GM21723 (cell line): ENCODE results near the gene IGF2.

Source experiments
- ATAC-seq: cut with Tn5 transposase; IDR thresholded peaks from one replicate; pipeline ENCODE4 v1.9.1; 2021; ENCODE audit warnings: mild to moderate bottlenecking, moderate library complexity; ENCODE audit not compliant: unreplicated experiment

IGF2 gene

GRCh38 chr11:2105511-2105910 lies 33.7 kb downstream of the IGF2 start:
- ATAC-seq = no peak

GRCh38 chr11:2104524-2105440 lies 34.4 kb downstream of the IGF2 start:
- no peak for ATAC-seq

GRCh38 chr11:2103668-2104523 lies 35.3 kb downstream of the IGF2 start:
- no peak for ATAC-seq

- no peak for ATAC-seq
Observed at GRCh38 chr11:2102883-2103213, 36.3 kb downstream of the IGF2 start.

- ATAC-seq = no peak
Observed at GRCh38 chr11:2102132-2102882, 36.9 kb downstream of the IGF2 start.

- ATAC-seq = no peak
Observed at GRCh38 chr11:2101171-2101675, 38.0 kb downstream of the IGF2 start.

- ATAC-seq = no peak
Observed at GRCh38 chr11:2100361-2101170, 38.6 kb downstream of the IGF2 start.

GRCh38 chr11:2099516-2100349 lies 39.5 kb downstream of the IGF2 start:
- ATAC-seq = no peak

- no peak for ATAC-seq
Observed at GRCh38 chr11:2098691-2099515, 40.3 kb downstream of the IGF2 start.

GRCh38 chr11:2097998-2098690 lies 41.0 kb downstream of the IGF2 start:
- no peak for ATAC-seq

- ATAC-seq = no peak
Observed at GRCh38 chr11:2097356-2097997, 41.7 kb downstream of the IGF2 start.

GRCh38 chr11:2096919-2097301 lies 42.3 kb downstream of the IGF2 start:
- ATAC-seq = no peak

- no peak for ATAC-seq
Observed at GRCh38 chr11:2096011-2096918, 42.9 kb downstream of the IGF2 start.

GRCh38 chr11:2095542-2095941 lies 43.6 kb downstream of the IGF2 start:
- ATAC-seq = no peak

GRCh38 chr11:2095198-2095520 lies 44.0 kb downstream of the IGF2 start:
- ATAC-seq = no peak

- ATAC-seq = no peak
Observed at GRCh38 chr11:2094354-2095197, 44.6 kb downstream of the IGF2 start.
